Neuronal stem cell (in vitro differentiated cells): ENCODE measurements around the gene KHDC1.

Experiments
- DNase-seq: peaks from one replicate; pipeline ENCODE4 v3.0.0-alpha.2; 2013; ENCODE audit warnings: low spot score
- H2AFZ ChIP-seq: one replicate; pipeline ENCODE4 v1.6.1; 2013; ENCODE audit warnings: mild to moderate bottlenecking, low read length, inconsistent platforms
- H2AK5ac ChIP-seq: 2 replicates; pipeline ENCODE4 v1.6.1; 2013; ENCODE audit warnings: low read depth, mild to moderate bottlenecking, inconsistent platforms, low read length, moderate library complexity, mixed read lengths
- H2BK120ac ChIP-seq: 2 replicates; pipeline ENCODE4 v1.6.1; 2013; ENCODE audit warnings: low read depth, mild to moderate bottlenecking, inconsistent platforms, low read length, moderate library complexity, mixed read lengths
- H2BK12ac ChIP-seq: one replicate; pipeline ENCODE4 v1.6.1; 2013; ENCODE audit warnings: low read length, inconsistent platforms
- H2BK15ac ChIP-seq: 2 replicates; pipeline ENCODE4 v1.6.1; 2013; ENCODE audit warnings: mild to moderate bottlenecking, low read length, inconsistent platforms, mixed read lengths
- H2BK5ac ChIP-seq: one replicate; pipeline ENCODE4 v1.6.1; 2013; ENCODE audit warnings: inconsistent platforms, mild to moderate bottlenecking, low read length, moderate library complexity
- H3K14ac ChIP-seq: one replicate; pipeline ENCODE4 v1.6.1; 2013; ENCODE audit warnings: low read length, inconsistent platforms
- H3K18ac ChIP-seq: 2 replicates; pipeline ENCODE4 v1.6.1; 2013; ENCODE audit warnings: low read length, inconsistent platforms
- H3K23ac ChIP-seq: 2 replicates; pipeline ENCODE4 v1.6.1; 2013; ENCODE audit warnings: low read depth, mild to moderate bottlenecking, mixed read lengths, low read length, inconsistent platforms; ENCODE audit not compliant: poor library complexity
- H3K27ac ChIP-seq: replicated peaks from 3 replicates; pipeline ENCODE4 v1.5.1; 2013; ENCODE audit warnings: low read length, inconsistent platforms
- H3K27me3 ChIP-seq, 3 experiments: 2 replicates each; pipeline ENCODE4 v1.6.1; 2013; ENCODE audit warnings: low read length in 3 of 3, mild to moderate bottlenecking in 2 of 3, inconsistent platforms in 1 of 3, low read depth in 1 of 3, mixed read lengths in 1 of 3, moderate library complexity in 1 of 3; ENCODE audit not compliant: control insufficient read depth in 3 of 3, insufficient read depth in 3 of 3
- H3K36me3 ChIP-seq, 2 donors: replicated peaks in 1 of 2; 2 replicates each; pipeline ENCODE4 v1.6.1; 2013; ENCODE audit warnings: low read length in 2 of 2; ENCODE audit not compliant: control insufficient read depth in 2 of 2, insufficient read depth in 2 of 2
- H3K4ac ChIP-seq: 2 replicates; pipeline ENCODE4 v1.6.1; 2013; ENCODE audit warnings: inconsistent platforms, mild to moderate bottlenecking, low read length, moderate library complexity
- H3K4me1 ChIP-seq, 2 donors: 1 replicate in 1 of 2; 2 replicates in 1 of 2; pipeline ENCODE4 v1.6.1; 2013; ENCODE audit warnings: low read length in 2 of 2, low read depth in 1 of 2; ENCODE audit not compliant: control insufficient read depth in 2 of 2, insufficient read depth in 1 of 2
- H3K4me2 ChIP-seq: one replicate; pipeline ENCODE4 v1.6.1; 2013; ENCODE audit warnings: mild to moderate bottlenecking, low read length, inconsistent platforms; ENCODE audit not compliant: insufficient read depth, poor library complexity, severe bottlenecking
- H3K4me3 ChIP-seq, 2 donors: 2 replicates each; pipeline ENCODE4 v1.5.1; 2013; ENCODE audit warnings: low read length in 2 of 2, mild to moderate bottlenecking in 2 of 2, inconsistent platforms in 1 of 2, moderate library complexity in 1 of 2
- H3K79me1 ChIP-seq: one replicate; pipeline ENCODE4 v1.6.1; 2013; ENCODE audit warnings: low read depth, mild to moderate bottlenecking, inconsistent platforms, low read length, moderate library complexity
- H3K9ac ChIP-seq: one replicate; pipeline ENCODE4 v1.6.1; 2013; ENCODE audit warnings: mild to moderate bottlenecking, low read depth, low read length, inconsistent platforms; ENCODE audit not compliant: poor library complexity
- H3K9me3 ChIP-seq, 2 donors: replicated peaks in 1 of 2; 2 replicates each; pipeline versions ENCODE3 to v1.6.1; 2013; ENCODE audit warnings: low read length in 2 of 2, mild to moderate bottlenecking in 2 of 2, inconsistent platforms in 1 of 2, low read depth in 1 of 2, mixed read lengths in 1 of 2, moderate library complexity in 1 of 2; ENCODE audit not compliant: control insufficient read depth in 2 of 2, insufficient read depth in 1 of 2
- H4K8ac ChIP-seq: one replicate; pipeline ENCODE4 v1.6.1; 2013; ENCODE audit warnings: low read depth, mild to moderate bottlenecking, inconsistent platforms, low read length, moderate library complexity
- H4K91ac ChIP-seq: one replicate; pipeline ENCODE4 v1.6.1; 2013; ENCODE audit warnings: low read length, low read depth, mild to moderate bottlenecking, inconsistent platforms; ENCODE audit not compliant: poor library complexity
- WGBS, 2 donors: extraction: QIAGEN DNeasy Blood & Tissue Kit; methylation state at CpG; one replicate each; pipeline ENCODE4 v1.1.7; 2013; ENCODE audit warnings: missing lambda C conversion rate in 2 of 2, mixed read lengths in 1 of 2; ENCODE audit not compliant: insufficient read length in 2 of 2, insufficient replicate concordance in 1 of 2; ENCODE audit errors: extremely low coverage in 2 of 2; 5-methylcytosine and 5-hydroxymethylcytosine counted together

KHDC1 gene

GRCh38 chr6:73242001-73242400, 21.0 kb downstream of the KHDC1 start:
- Histone ChIP-seq H3K27ac (no peak overlapping the region), H2BK5ac (no peak overlapping the region), H2BK120ac (no peak overlapping the region), H2BK15ac (no peak overlapping the region), H3K27me3 (no peaks in the 10 kb centered on the region), H4K8ac (no peak overlapping the region), H3K4ac (no peak overlapping the region), H3K4me1 (no peaks in the 10 kb centered on the region), H3K79me1 (no peaks in the 10 kb centered on the region), H2AFZ (no peak overlapping the region), H2AK5ac (no peak overlapping the region), H3K14ac (no peak overlapping the region), H3K4me2 (no peak overlapping the region), H3K9ac (no peak overlapping the region), H2BK12ac (no peak overlapping the region), H3K36me3 (no peaks in the 10 kb centered on the region), H3K9me3 (no peaks in the 10 kb centered on the region), H3K18ac (no peak overlapping the region), H3K4me3 (peak overlapping the region in 1 of 2 donors; percentile 37), H3K23ac (no peak overlapping the region), H4K91ac (peak overlapping the region; percentile 50)
- no CpG with 5 or more reads among the region's 5 CpGs for WGBS, 2 donors
- DNase-seq, result no peak

- Histone ChIP-seq H3K9me3 (no peaks in the 10 kb centered on the region), H3K27ac (no peak overlapping the region), H3K23ac (no peak overlapping the region), H2AK5ac (no peak overlapping the region), H3K4me3 (no peak overlapping the region), H3K4me2 (no peak overlapping the region), H3K18ac (no peak overlapping the region), H3K27me3 (no peaks in the 10 kb centered on the region), H3K9ac (no peak overlapping the region), H3K36me3 (no peaks in the 10 kb centered on the region), H4K91ac (no peak overlapping the region), H3K14ac (no peak overlapping the region), H2BK120ac (no peak overlapping the region), H3K79me1 (no peaks in the 10 kb centered on the region), H2BK12ac (no peak overlapping the region), H2BK5ac (no peak overlapping the region), H3K4ac (no peak overlapping the region), H3K4me1 (no peaks in the 10 kb centered on the region), H2AFZ (no peak overlapping the region), H2BK15ac (no peak overlapping the region), H4K8ac (no peak overlapping the region)
- no peak for DNase-seq
- no CpG with 5 or more reads among the region's 4 CpGs for WGBS, 2 donors
Observed at GRCh38 chr6:73240730-73241129, 22.3 kb downstream of the KHDC1 start.

GRCh38 chr6:73236144-73236750, 26.7 kb downstream of the KHDC1 start:
- Histone ChIP-seq H3K27ac (no peak overlapping the region), H4K91ac (no peak overlapping the region), H3K9ac (no peak overlapping the region), H3K27me3 (no peaks in the 10 kb centered on the region), H3K4me1 (no peaks in the 10 kb centered on the region), H3K4ac (no peak overlapping the region), H3K4me2 (no peak overlapping the region), H4K8ac (no peak overlapping the region), H3K36me3 (no peaks in the 10 kb centered on the region), H3K4me3 (no peak overlapping the region), H2AK5ac (no peak overlapping the region), H3K18ac (no peak overlapping the region), H3K23ac (no peak overlapping the region), H3K9me3 (no peaks in the 10 kb centered on the region), H3K14ac (no peak overlapping the region), H2BK12ac (no peak overlapping the region), H3K79me1 (no peaks in the 10 kb centered on the region), H2BK15ac (no peak overlapping the region), H2BK120ac (no peak overlapping the region), H2AFZ (no peak overlapping the region), H2BK5ac (no peak overlapping the region)
- DNase-seq, result no peak
- no CpG with 5 or more reads among the region's 5 CpGs for WGBS, 2 donors

GRCh38 chr6:73234733-73235132, 28.3 kb downstream of the KHDC1 start:
- H3K27ac ChIP-seq, result no peak overlapping the region
- no peak overlapping the region for H3K14ac ChIP-seq
- no peak overlapping the region for H3K4me3 ChIP-seq
- H2AFZ ChIP-seq, result no peak overlapping the region
- WGBS, 2 donors, result no CpG with 5 or more reads among the region's 1 CpG
- H2BK120ac ChIP-seq, result no peak overlapping the region
- H2BK15ac ChIP-seq, result no peak overlapping the region
- no peak overlapping the region for H4K91ac ChIP-seq
- H3K79me1 ChIP-seq, result no peaks in the 10 kb centered on the region
- no peaks in the 10 kb centered on the region for H3K9me3 ChIP-seq
- DNase-seq, result no peak
- H3K9ac ChIP-seq, result no peak overlapping the region
- H2BK12ac ChIP-seq, result no peak overlapping the region
- no peak overlapping the region for H4K8ac ChIP-seq
- H3K18ac ChIP-seq, result no peak overlapping the region
- H2BK5ac ChIP-seq, result no peak overlapping the region
- H3K4ac ChIP-seq, result no peak overlapping the region
- H2AK5ac ChIP-seq, result no peak overlapping the region
- H3K36me3 ChIP-seq, result no peaks in the 10 kb centered on the region
- no peak overlapping the region for H3K4me2 ChIP-seq
- H3K23ac ChIP-seq, result no peak overlapping the region
- no peaks in the 10 kb centered on the region for H3K4me1 ChIP-seq
- no peaks in the 10 kb centered on the region for H3K27me3 ChIP-seq
